ENCODE data around the gene TMEM161A.
A peak's percentile ranks its signal among the peaks of the same experiment; 100 is the strongest.

Gene TMEM161A

GRCh38 chr19:19170053-19170872, 32.0 kb upstream of the TMEM161A start, which contains the start of gene MEF2B:
Gene MEF2B (minus strand): TSS chr19:19170263. CDS start chr19:19150735, 19,528 bp downstream.
- Histone ChIP-seq H3K27ac (no peak within 1 kb of the TSS), H3K36me3 (peaks cover 0 to 9% (median 0%) of the 10 kb centered on the region in 3 donors), H3K9me3 (no peaks in the 10 kb centered on the region), H3K27me3 (peaks cover 0 to 5% of the 10 kb centered on the region in 2 donors), H3K4me3 (peak within 1 kb of the TSS in 1 of 2 donors; percentile 32), H3K4me1 (peaks cover 0 to 16% (median 10%) of the 10 kb centered on the region in 4 donors)
- TF ChIP-seq, protein P1, sequence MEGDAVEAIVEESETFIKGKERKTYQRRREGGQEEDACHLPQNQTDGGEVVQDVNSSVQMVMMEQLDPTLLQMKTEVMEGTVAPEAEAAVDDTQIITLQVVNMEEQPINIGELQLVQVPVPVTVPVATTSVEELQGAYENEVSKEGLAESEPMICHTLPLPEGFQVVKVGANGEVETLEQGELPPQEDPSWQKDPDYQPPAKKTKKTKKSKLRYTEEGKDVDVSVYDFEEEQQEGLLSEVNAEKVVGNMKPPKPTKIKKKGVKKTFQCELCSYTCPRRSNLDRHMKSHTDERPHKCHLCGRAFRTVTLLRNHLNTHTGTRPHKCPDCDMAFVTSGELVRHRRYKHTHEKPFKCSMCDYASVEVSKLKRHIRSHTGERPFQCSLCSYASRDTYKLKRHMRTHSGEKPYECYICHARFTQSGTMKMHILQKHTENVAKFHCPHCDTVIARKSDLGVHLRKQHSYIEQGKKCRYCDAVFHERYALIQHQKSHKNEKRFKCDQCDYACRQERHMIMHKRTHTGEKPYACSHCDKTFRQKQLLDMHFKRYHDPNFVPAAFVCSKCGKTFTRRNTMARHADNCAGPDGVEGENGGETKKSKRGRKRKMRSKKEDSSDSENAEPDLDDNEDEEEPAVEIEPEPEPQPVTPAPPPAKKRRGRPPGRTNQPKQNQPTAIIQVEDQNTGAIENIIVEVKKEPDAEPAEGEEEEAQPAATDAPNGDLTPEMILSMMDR (IDR thresholded peaks at IDR 0.05): no peak
- intact Hi-C loops (cut with DNase I; ENCODE audit: low total_unique reads): no loop called here
- peak in 1 of 2 donors; percentile 47 for DNase-seq

DNA sequence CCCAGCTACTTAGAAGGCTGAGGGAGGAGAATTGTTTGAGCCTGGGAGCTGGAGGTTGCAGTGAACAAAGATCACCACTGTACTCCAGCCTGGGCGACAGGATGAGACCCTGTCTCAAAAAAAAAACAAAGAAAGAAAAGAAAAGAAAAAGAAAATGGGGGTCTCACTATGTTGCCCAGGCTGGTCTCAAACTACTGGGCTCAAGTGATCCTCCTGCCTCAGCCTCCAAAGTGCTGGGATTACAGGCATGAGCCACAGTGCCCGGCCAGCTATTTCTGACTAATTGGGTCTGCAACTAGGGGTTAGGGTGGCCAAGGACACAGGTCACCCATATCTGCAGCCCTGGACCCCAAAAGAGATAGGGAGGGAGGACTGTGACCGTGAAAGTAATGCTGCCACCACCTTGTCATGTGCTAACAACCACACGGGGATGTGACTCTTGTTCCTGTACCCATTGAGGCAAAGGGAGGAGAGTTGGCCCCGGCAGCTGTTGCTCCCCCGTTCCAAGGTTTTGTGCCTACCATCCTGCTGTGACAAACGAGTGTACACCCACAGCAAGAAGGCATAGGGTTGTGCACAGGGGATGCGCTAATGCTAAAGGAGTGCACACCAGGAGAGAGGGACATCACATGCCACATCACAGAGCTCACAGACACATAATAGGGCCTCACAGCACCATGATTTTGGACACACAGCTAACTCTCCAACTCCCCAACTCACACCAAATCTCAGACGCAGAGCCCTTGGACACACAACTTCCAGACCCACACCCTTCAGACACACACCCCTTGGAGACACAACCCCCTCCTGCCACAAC, 31.2 kb upstream of the TMEM161A start:
- Histone ChIP-seq H3K9me3 (no peaks in the 10 kb centered on the region), H3K4me3 (no peak overlapping the region), H3K4me1 (peaks cover 0 to 13% (median 10%) of the 10 kb centered on the region in 4 donors), H3K27me3 (peaks cover 0 to 5% of the 10 kb centered on the region in 2 donors), H3K27ac (no peak overlapping the region), H3K36me3 (peaks cover 0 to 9% (median 0%) of the 10 kb centered on the region in 3 donors)
- TF ChIP-seq, protein P1 (IDR thresholded peaks at IDR 0.05): no peak
- no peak for DNase-seq
- intact Hi-C loops (cut with DNase I; ENCODE audit: low total_unique reads): no loop called here

- Histone ChIP-seq H3K4me1 (peaks cover 0 to 13% (median 10%) of the 10 kb centered on the region in 4 donors), H3K27ac (no peak overlapping the region), H3K27me3 (peaks cover 0 to 5% of the 10 kb centered on the region in 2 donors), H3K4me3 (no peak overlapping the region), H3K36me3 (peaks cover 0 to 7% (median 0%) of the 10 kb centered on the region in 3 donors), H3K9me3 (no peaks in the 10 kb centered on the region)
- TF ChIP-seq, protein P1 (IDR thresholded peaks at IDR 0.05): no peak
- intact Hi-C loops (cut with DNase I; ENCODE audit: low total_unique reads): no loop called here
- DNase-seq: no peak
Measured at GRCh38 chr19:19167612-19168011, 29.3 kb upstream of the TMEM161A start.

DNA sequence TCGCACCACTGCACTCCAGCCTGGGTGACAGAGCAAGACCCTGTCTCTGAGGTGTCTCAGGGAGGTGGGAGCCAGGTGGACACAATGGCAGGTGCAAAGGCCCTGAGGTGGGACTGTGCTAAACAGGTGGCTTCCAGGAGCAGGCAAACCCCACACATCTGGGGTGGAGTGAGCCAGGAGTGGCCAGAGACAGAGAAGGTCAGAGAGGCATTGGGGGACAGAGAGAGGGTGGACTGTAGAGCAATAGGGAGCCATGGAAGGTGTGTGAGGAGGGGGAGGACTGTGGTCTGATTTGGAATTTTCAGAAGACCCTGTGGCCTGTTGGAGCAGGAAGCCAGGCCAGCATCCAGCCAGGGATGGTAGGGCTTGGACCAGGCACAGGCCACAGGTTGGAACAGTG, 27.1 kb upstream of the TMEM161A start:
- no peak for DNase-seq
- TF ChIP-seq, protein P1 (IDR thresholded peaks at IDR 0.05): no peak
- intact Hi-C loops (cut with DNase I; ENCODE audit: low total_unique reads): no loop called here
- no peaks in the 10 kb centered on the region for H3K9me3 ChIP-seq
- no peak overlapping the region for H3K27ac ChIP-seq
- peaks cover 0 to 8% (median 6%) of the 10 kb centered on the region in 4 donors for H3K4me1 ChIP-seq
- H3K36me3 ChIP-seq: no peaks in the 10 kb centered on the region
- H3K27me3 ChIP-seq: no peaks in the 10 kb centered on the region
- no peak overlapping the region for H3K4me3 ChIP-seq

GRCh38 chr19:19162495-19162894, 24.2 kb upstream of the TMEM161A start:
- intact Hi-C loops (cut with DNase I; ENCODE audit: low total_unique reads): no loop called here
- TF ChIP-seq, protein P1 (IDR thresholded peaks at IDR 0.05): no peak

More at GRCh38 chr19:19162495-19162894, 24.2 kb upstream of the TMEM161A start:
- Histone ChIP-seq H3K4me3 (no peak overlapping the region), H3K27ac (no peak overlapping the region), H3K36me3 (no peaks in the 10 kb centered on the region), H3K27me3 (no peaks in the 10 kb centered on the region), H3K4me1 (no peaks in the 10 kb centered on the region), H3K9me3 (no peaks in the 10 kb centered on the region)
- DNase-seq: no peak
